HG02970 (cell line): ENCODE measurements around the gene FAM193A.
"Not testable (repeated sequence)": the region's sequence is repeated elsewhere in the genome, so short reads cannot be mapped to it uniquely, and the experiment has no call there.

Source experiments
- ATAC-seq: cut with Tn5 transposase; IDR thresholded peaks from one replicate; pipeline ENCODE4 v1.9.1; 2021; ENCODE audit warnings: mild to moderate bottlenecking, moderate library complexity, moderate number of reproducible peaks; ENCODE audit not compliant: unreplicated experiment, low FRiP score

Gene FAM193A

DNA sequence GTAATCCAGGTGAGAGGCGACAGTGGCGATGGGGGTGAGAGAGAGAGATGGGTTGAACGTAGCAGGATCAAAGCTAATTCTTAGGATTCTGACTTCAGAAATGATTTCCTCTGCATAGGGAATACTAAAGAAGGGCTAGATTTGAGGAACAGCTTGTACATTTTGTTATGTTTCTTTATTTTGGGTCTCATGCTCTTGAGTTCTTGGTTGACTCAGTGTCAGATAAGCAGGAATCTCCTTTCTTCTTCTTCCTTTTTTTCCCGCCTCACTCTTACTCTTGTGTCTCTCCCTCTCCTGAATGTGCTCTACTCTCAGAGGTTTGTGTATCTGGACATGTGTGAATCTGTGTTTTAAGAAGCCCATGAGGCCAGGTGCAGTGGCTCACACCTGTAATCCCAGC lies 36.4 kb downstream of the FAM193A start:
- no peak for ATAC-seq

DNA sequence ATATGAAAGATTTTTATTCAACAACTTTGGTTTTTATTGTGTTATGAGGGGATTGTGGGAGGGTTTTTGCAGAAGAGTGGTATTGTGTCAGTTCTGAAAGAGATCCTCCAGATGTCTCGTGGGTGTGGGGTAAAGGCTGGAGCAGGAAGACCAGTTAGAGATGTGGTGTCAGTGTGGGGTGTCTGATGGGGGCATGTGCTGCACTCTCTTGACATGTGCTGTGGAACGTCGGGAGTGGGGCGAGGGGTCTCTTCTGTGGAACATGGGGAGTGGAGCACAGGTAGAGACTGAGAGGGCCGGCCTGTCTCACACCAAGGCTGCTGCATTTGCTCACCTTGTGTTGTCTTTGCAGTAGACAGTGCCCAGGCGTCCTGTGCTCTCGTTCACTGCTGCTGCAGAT lies 37.6 kb downstream of the FAM193A start:
- no peak for ATAC-seq

DNA sequence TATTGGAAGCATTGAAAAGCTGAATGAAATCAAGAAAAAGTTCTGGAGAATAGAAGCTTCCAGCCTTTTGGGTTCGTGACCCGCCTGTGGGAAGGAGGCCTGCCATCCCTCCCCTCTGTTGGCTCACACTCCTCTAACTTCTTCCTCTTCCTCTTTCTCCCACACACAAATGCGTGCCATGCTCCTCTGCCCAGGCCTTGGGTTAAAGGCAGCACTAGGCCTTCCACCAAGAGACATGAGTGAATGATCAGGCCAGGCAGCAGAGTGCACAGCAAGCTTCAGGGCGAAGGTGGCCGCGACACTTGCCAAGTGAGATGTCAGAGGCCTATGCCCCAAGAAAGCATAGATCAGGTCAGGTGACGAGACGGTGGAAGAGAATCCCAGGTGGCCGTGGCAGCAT lies 38.4 kb downstream of the FAM193A start:
- ATAC-seq, result no peak

DNA sequence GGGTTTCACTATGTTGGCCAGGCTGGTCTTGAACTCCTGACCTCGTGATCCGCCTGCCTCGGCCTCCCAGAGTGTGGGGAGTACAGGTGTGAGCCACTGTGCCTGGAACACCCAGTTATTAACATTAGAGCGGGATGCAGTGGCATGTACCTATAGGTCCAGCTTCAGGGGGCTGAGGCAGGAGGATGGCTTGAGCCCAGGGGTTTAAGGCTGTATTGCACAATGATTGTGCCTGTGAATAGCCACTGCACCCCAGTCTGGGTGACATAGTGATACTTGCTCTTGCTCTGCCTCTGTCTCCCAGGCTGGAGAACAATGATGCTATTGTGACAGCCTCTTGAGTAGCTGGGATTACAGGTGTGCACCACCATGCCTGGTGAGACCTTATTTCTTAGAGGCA lies 39.8 kb downstream of the FAM193A start:
- no peak for ATAC-seq

DNA sequence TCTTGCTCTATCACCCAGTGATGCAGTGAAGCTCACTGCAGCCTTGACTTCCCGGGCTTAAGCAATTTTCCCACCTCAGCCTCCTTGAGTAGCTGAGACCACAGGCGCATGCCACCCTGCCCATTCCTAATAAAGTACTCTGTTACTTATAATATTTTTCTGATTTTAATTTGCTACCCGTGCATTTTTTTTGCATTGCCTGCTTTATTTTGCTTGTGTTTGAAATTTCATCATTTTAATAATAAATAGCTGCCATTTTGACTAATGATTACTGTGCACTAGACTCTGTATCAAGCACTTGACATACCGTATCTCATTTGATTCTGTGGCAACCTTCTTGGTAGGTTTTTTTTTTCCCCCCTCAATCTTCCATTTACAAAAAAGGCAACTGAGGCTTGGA lies 41.7 kb downstream of the FAM193A start:
- no peak for ATAC-seq

DNA sequence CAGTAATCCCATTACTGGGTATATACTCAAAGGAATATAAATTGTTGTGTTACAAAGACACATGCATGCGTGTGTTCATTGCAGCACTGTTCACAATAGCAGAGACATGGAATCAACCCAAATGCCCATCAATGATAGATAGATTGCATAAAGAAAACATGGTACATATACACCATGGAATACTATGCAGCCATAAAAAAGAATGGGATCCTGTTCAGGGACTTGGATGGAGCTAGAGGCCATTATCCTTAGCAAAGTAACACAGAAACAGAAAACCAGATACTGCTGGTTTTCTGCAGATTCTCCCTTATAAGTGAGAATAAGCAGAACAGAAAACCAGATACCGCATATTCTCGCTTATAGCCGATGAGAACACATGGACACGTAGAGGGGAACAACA lies 43.5 kb downstream of the FAM193A start:
- ATAC-seq, result no peak

DNA sequence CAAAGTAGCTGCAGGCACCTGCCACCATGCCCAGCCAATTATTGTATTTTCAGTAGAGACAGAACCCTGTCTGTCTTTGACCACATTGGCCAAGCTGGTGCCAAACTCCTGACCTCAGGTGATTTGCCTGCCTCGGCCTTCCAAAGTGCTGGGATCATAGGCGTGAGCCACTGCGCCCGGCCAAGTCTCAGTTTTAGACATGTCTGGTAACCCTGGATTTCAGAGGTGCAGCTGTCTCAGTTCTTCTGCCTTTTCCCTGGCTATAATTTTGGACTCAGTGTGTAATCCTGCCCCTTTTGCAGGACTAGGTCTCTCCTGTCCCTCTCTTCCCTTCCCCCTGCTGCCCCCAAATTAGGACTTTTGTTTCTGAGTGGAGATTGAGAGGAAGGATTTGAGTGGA lies 46.6 kb downstream of the FAM193A start:
- no peak for ATAC-seq

DNA sequence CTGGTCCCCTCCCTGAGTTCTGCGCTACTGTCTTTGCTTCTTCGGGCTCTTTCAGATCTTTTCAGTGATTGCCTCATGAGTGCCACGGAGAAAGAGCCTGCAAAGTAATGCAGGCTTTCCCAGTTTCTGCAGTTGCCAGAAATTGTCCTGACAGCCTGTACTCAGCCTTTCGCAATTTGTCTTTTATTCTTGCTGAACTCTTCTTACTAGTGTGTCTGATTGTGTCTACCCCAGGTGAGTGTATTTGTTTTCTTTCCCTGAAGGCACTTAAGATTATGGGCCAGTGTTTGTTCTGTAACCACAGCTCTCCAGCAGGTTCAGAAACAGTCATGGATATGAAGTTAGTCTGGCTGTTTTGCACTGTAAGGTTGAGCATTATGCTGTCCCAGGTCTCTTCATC lies 47.1 kb downstream of the FAM193A start:
- ATAC-seq, result no peak

DNA sequence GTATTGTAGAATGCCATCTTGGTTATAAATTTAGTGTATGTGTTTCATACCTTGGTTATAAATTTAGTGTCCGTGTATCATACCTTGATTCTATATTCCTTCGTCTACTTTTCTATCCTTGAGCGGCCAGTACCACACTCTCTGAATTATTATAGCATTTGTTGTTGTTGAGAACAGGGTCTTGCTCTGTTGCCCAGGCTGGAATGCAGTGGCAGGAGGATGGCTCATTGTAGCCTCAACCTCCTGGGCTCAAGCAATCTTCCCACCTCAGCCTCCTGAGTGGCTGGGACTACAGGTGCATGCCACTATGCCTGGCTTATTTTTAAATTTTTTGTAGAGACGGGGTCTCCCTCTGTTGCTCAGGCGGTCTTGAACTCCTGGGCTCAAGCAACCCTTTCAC lies 50.1 kb downstream of the FAM193A start:
- ATAC-seq, result no peak

DNA sequence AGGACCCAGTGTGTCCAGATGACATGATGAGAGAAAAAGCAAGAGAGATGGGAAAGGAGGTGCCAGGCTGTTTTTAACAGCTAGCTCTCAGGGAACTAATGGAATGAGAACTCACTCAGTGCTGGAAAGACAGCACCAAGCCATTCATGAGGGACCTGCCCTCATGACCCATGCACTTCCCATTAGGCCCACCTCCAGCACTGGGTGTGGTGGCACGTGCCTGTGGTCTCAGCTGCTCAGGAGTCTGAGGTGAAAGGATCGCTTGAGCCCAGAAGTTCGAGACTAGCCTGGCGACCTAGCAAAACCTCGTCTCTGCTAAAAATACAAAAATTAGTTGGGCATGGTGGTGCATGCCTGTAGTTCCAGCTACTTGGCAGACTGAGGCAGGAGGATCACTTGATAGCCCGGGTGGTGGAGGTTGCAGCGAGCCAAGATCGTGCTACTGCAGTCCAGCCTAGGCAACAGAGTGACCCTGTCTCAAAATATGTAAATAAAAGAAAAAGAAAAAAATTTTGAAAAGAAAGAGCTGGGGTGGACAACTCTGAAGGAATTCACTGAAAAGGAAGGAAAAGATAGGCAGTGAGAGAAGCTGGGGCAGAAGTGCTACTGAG lies 50.9 kb downstream of the FAM193A start:
- ATAC-seq, result no peak

DNA sequence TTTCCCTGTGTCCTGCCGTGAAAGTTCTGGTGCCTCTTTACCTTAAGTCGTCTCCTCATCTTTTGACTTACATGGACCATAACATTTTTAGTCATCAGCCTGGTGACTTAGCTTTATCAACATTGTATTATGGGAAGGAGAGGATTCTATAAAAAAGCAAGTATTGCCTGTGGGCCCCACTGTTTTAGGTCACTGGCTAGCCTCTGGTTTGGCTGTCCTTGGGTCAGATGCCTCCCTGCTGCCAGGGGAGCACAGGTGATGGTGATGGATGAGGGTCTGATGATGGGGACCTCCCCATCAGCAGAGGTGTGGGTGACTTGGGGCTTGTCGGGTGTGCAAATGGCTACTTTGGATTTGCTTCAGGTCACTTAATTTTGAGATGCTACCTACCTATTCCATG lies 51.8 kb downstream of the FAM193A start:
- ATAC-seq, result no peak

DNA sequence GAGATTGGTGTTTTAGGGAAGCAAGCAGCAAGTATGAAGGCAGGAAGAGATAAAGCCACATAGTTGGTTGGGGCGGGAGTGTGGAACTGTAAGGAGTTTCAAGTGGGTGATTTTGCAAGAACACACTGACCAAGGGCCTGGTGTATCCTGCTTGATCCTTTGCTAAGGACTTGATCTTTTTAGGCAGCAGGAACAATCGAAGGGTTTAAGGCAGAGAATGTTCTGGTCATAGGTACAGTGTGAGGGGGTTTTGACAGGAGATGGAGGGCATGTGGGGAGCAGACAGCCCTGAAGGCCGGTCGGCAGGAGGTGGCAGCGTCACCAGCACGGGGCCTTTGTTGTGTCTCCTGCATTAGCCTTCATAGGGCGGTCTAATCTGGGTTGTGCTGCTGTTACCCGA lies 54.7 kb downstream of the FAM193A start:
- ATAC-seq, result no peak

DNA sequence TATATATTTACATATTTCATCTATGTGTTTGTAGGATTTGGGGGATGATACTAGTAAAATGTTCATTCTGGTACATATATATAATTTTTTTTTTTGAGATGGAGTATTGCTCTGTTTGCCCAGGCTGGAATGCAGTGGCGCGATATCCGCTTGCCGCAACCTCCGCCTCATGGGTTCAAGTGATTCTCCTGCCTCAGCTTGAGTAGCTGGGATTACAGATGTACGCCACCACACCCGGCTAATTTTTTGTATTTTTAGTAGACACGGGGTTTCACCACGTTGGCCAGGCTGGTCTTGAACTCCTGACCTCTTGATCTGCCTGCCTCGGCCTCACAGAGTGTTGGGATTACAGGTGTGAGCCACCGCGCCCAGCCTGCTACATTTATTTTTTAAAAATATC lies 55.6 kb downstream of the FAM193A start:
- not testable (repeated sequence) for ATAC-seq

DNA sequence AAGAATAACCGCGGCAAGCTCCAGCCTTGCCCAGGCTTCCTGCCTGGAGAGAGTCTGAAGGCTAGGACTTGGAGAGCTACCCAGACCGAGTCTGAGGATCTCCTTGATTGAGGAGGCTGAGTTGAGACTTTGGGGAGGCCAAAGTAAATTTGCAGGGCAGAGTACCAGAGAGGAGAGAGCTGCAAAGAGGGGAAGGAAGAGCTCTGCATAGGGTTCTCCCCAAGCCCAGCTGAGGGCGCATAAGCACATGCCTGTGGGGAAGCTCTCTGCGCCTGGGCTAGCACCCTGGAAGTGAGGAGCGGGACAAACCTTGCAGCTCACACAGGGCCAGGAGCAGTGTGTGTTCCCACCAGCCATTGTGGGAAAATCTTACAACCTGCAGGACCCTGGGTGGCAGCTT lies 56.1 kb downstream of the FAM193A start:
- ATAC-seq, result no peak

DNA sequence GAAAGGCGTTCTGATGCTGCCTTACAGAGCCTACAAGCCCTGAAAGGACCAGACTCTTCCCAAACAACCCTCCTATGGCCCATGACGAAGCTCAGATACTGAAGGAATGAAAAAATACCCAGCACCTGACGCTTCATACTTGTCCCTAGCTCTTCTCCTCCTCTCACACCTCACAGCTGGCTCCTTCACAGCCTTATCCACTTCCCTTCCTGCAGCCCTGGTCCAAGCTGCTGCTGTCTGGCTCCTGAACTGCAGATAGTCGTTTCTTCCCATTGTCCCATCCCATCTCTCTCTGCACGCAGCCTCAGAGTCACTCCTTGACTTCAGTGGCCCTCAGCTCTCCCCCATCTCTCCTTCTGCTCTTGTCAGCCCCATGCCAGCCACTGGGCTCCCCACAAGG lies 56.6 kb downstream of the FAM193A start:
- ATAC-seq, result no peak

DNA sequence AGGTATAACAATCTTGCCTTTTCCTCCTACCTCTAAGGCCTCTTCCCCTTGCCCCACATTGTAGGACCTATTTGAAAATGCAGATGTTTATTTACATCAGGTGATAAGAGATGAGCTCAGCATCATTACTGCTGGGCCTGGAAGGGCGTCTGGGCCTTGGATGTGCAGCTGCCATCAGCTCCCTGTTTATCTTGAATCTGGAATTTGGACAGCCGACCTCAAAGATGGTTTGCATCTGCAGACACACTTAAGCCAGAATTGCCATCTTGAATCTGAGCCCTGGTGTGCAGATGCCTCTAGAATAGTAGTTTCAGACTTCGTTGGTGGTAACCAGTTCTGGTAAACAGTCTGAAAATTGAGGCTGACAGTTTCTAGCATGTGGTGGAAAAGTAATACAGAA lies 59.0 kb downstream of the FAM193A start:
- no peak for ATAC-seq

DNA sequence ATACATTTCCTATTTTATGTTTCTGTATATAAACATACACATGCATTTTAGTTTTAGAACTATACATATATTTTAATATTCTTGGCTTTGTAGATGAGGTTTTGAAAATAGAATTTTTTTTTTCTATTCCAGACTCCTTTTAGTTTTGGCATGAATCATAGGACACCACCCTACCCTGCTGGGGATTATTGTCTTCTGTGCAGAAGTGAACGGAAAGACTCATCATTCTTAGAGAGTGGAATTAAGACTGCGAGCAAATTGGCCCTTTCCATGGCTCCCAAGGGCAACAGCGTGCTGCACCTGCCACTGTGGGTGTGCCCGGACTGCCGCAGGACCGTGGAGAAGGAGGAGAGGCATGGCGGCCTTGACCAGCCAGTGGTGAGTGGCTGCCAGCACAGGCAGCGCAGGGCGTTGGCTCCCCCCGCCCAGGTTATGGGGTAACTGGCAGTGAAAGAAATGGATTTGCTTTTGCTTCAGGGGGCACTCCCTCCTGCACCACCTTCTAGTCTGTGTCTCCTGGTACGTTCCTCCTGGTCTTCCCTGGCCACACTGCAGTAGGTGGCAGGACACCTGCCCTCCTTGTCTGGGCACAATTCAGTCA lies 59.6 kb downstream of the FAM193A start:
- no peak for ATAC-seq

DNA sequence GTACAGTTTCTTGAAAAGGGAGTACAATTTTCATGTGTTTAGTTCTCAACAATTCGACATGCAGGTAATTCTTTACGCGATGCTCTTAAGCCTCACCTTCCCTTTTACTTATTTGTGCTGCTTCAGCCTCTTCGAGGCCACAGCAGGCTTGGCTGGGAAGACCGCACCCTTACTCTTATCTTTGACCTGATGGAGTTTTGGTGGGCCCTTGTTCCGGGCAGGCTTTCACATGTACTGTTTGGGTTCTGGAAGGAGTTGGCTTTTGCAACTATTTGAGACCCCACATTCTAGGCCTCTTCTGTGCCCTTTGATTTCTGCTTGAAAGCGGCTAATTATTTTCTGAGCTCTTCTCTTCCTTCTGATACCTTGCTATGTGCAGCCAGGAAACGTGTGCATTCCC lies 60.2 kb downstream of the FAM193A start:
- ATAC-seq, result no peak

DNA sequence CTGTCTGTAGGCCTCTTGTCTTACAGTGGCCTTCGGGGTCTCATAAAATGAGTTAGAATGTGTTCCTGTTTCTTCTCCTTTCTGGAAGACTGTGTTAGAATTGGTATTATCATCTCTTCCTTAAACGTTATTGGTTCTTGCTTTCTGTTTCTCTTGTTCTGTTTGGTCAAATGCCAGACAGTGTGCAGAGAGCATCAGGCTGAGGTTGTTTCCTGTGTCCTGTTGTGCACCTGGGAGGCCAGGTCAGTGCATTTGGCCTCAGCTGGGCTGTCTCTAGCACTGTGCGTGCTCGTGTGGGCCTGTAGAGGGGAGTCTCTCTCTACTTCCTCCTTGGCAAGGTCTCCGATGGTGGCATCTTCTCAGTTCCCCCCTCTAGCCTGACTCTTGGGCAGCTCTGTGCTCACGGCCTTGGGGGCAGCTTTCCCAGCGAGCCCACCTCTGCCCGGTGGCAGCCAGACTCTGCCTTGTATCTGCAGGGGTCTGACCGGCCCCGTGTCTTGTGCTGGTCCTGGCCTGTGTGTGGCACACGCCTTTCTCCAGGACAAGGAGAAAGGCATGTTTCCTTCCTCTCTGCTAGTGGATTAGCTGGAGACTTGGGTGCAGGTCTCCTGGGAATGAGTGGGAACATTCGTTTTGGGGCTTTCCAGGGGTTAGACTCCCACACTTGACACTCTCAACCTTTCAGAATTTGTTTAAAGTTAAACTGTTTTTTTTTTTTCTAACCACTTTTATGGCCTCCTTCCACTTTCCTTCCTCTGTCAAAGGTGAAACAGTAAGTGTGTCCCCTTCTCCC lies 62.3 kb downstream of the FAM193A start:
- peak; percentile 74 for ATAC-seq

DNA sequence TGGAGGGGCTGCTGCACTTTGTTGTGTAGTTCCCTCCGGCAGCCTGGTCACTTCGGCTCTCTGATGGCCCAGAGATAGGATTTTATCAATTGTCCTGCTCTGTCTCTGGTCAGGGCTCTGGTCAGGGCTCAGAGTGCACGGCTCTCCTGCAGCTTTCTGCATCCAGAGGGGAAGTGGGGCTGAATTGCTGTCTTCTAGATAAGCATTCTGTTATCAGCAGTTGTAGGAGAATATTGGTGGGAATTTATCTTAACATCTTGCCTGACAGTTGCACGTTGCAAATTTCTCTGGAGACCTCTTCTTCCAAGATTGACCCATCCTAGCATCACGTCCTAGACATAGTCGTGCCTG lies 62.8 kb downstream of the FAM193A start:
- no peak for ATAC-seq

DNA sequence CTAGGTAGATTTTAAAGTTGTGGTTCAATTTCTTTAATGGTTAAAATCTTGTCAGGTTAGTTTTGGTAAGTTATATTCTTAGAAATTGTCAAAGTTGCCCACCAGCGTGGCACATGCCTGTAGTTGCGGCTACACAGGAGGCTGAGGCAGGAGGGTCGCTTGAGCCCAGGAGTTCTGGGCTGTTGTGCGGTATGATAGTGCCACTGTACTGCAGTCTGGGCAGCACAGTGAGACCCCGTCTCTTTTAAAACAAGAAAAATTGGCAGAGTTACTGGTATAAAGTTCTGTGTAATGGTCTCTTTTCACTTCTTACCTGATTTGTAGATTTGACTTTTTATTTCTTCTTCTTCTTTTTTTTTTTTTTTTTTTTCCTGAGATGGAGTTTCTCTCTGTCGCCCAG lies 64.4 kb downstream of the FAM193A start:
- no peak for ATAC-seq

DNA sequence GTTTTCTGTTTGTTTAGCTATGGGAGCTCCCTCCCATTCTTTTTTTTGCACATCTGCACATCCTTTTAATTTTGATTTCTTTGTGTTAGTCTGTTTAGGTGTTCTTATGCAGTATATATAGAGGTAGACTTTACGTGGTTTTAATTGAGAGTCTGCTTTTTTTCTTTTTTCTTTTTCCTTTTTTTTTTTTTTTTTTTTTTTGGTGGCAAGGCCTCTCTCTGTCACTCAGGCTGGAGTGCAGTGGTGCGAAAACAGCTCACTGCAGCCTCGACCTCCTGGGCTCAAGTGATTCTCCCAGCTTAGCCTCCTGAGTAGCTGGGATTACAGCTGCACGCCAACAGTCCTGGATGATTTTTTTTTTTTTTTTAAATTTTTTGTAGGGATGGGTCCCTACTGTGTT lies 68.2 kb downstream of the FAM193A start:
- ATAC-seq, result no peak
